Measurements from ENCODE around the gene CASK. TPM values are rescaled to one million over a fixed set of nuclear protein-coding genes. Genes with fewer than 3 reads are reported as not detected.

CASK gene
- total RNA-seq, 1 donor, result 26.6 TPM

GRCh38 chrX:41481264-41482109, 441.9 kb downstream of the CASK start:
- no peak overlapping the region for H3K4me3 ChIP-seq (ENCODE audit: low read length)
- no peaks in the 10 kb centered on the region for H3K9me3 ChIP-seq (ENCODE audit: low read depth, low read length)
- H3K4me1 ChIP-seq (ENCODE audit: insufficient read depth, low read length), result no peaks in the 10 kb centered on the region
- no peaks in the 10 kb centered on the region for H3K27me3 ChIP-seq (ENCODE audit: insufficient read depth, low read length)

- no peaks in the 10 kb centered on the region for H3K4me1 ChIP-seq (ENCODE audit: insufficient read depth, low read length)
- H3K27me3 ChIP-seq (ENCODE audit: insufficient read depth, low read length), result no peaks in the 10 kb centered on the region
- H3K4me3 ChIP-seq (ENCODE audit: low read length), result no peak overlapping the region
- no peaks in the 10 kb centered on the region for H3K9me3 ChIP-seq (ENCODE audit: low read depth, low read length)
Observed at GRCh38 chrX:41480508-41481260, 442.7 kb downstream of the CASK start.

- H3K9me3 ChIP-seq (ENCODE audit: low read depth, low read length), result no peaks in the 10 kb centered on the region
- H3K4me1 ChIP-seq (ENCODE audit: insufficient read depth, low read length), result no peaks in the 10 kb centered on the region
- no peaks in the 10 kb centered on the region for H3K27me3 ChIP-seq (ENCODE audit: insufficient read depth, low read length)
- no peak overlapping the region for H3K4me3 ChIP-seq (ENCODE audit: low read length)
Observed at GRCh38 chrX:41478381-41478911, 444.9 kb downstream of the CASK start.

GRCh38 chrX:41475591-41476241, 447.6 kb downstream of the CASK start:
- no peak overlapping the region for H3K4me3 ChIP-seq (ENCODE audit: low read length)
- no peaks in the 10 kb centered on the region for H3K4me1 ChIP-seq (ENCODE audit: insufficient read depth, low read length)

GRCh38 chrX:41475191-41475590, 448.2 kb downstream of the CASK start:
- Histone ChIP-seq H3K27me3 (ENCODE audit: insufficient read depth, low read length) (no peaks in the 10 kb centered on the region), H3K4me1 (ENCODE audit: insufficient read depth, low read length) (no peaks in the 10 kb centered on the region), H3K4me3 (ENCODE audit: low read length) (no peak overlapping the region), H3K9me3 (ENCODE audit: low read depth, low read length) (no peaks in the 10 kb centered on the region)

More at GRCh38 chrX:41475591-41476241, 447.6 kb downstream of the CASK start:
- Histone ChIP-seq H3K9me3 (ENCODE audit: low read depth, low read length) (no peaks in the 10 kb centered on the region), H3K27me3 (ENCODE audit: insufficient read depth, low read length) (no peaks in the 10 kb centered on the region)

- H3K4me1 ChIP-seq (ENCODE audit: insufficient read depth, low read length), result no peaks in the 10 kb centered on the region
- H3K9me3 ChIP-seq (ENCODE audit: low read depth, low read length), result no peaks in the 10 kb centered on the region
- no peaks in the 10 kb centered on the region for H3K27me3 ChIP-seq (ENCODE audit: insufficient read depth, low read length)
- H3K4me3 ChIP-seq (ENCODE audit: low read length), result no peak overlapping the region
Observed at GRCh38 chrX:41474726-41475100, 448.6 kb downstream of the CASK start.

- H3K9me3 ChIP-seq (ENCODE audit: low read depth, low read length), result no peaks in the 10 kb centered on the region
- no peak overlapping the region for H3K4me3 ChIP-seq (ENCODE audit: low read length)
- H3K4me1 ChIP-seq (ENCODE audit: insufficient read depth, low read length), result no peaks in the 10 kb centered on the region
- no peaks in the 10 kb centered on the region for H3K27me3 ChIP-seq (ENCODE audit: insufficient read depth, low read length)
Observed at GRCh38 chrX:41473936-41474725, 449.2 kb downstream of the CASK start.

GRCh38 chrX:41472231-41472815, 451.0 kb downstream of the CASK start:
- Histone ChIP-seq H3K27me3 (ENCODE audit: insufficient read depth, low read length) (no peaks in the 10 kb centered on the region), H3K4me3 (ENCODE audit: low read length) (no peak overlapping the region), H3K4me1 (ENCODE audit: insufficient read depth, low read length) (no peaks in the 10 kb centered on the region), H3K9me3 (ENCODE audit: low read depth, low read length) (no peaks in the 10 kb centered on the region)

- no peaks in the 10 kb centered on the region for H3K27me3 ChIP-seq (ENCODE audit: insufficient read depth, low read length)
- no peaks in the 10 kb centered on the region for H3K9me3 ChIP-seq (ENCODE audit: low read depth, low read length)
- no peaks in the 10 kb centered on the region for H3K4me1 ChIP-seq (ENCODE audit: insufficient read depth, low read length)
- no peak overlapping the region for H3K4me3 ChIP-seq (ENCODE audit: low read length)
Observed at GRCh38 chrX:41471786-41472185, 451.6 kb downstream of the CASK start.

- H3K27me3 ChIP-seq (ENCODE audit: insufficient read depth, low read length), result no peaks in the 10 kb centered on the region
- H3K9me3 ChIP-seq (ENCODE audit: low read depth, low read length), result no peaks in the 10 kb centered on the region
- H3K4me3 ChIP-seq (ENCODE audit: low read length), result no peak overlapping the region
- no peaks in the 10 kb centered on the region for H3K4me1 ChIP-seq (ENCODE audit: insufficient read depth, low read length)
Observed at GRCh38 chrX:41470706-41471105, 452.6 kb downstream of the CASK start.

GRCh38 chrX:41468647-41469323, 454.6 kb downstream of the CASK start:
- Histone ChIP-seq H3K27me3 (ENCODE audit: insufficient read depth, low read length) (no peaks in the 10 kb centered on the region), H3K4me1 (ENCODE audit: insufficient read depth, low read length) (no peaks in the 10 kb centered on the region), H3K9me3 (ENCODE audit: low read depth, low read length) (no peaks in the 10 kb centered on the region), H3K4me3 (ENCODE audit: low read length) (no peak overlapping the region)

Measured in mononuclear cell (primary cell).